HUES48 (cell line): ENCODE measurements around the gene ZNF556.
"Not testable (repeated sequence)": the region's sequence is repeated elsewhere in the genome, so short reads cannot be mapped to it uniquely, and the experiment has no call there.

Experiments used
- H3K27ac ChIP-seq: one replicate; pipeline ENCODE4 v1.7.0; 2013; ENCODE audit warnings: low read depth, low read length, inconsistent platforms
- H3K27me3 ChIP-seq: 2 replicates; pipeline ENCODE4 v1.6.1; 2013; ENCODE audit warnings: mild to moderate bottlenecking, low read length; ENCODE audit not compliant: control insufficient read depth, insufficient read depth
- H3K36me3 ChIP-seq: 2 replicates; pipeline ENCODE4 v1.6.1; 2013; ENCODE audit warnings: low read length; ENCODE audit not compliant: control insufficient read depth, insufficient read depth
- H3K4me1 ChIP-seq: 2 replicates; pipeline ENCODE4 v1.6.1; 2013; ENCODE audit warnings: mild to moderate bottlenecking, low read length; ENCODE audit not compliant: control insufficient read depth, insufficient read depth
- H3K4me3 ChIP-seq: 2 replicates; pipeline ENCODE4 v1.5.1; 2013; ENCODE audit warnings: mild to moderate bottlenecking, low read depth, low read length
- H3K9ac ChIP-seq: 2 replicates; pipeline ENCODE4 v1.6.1; 2013; ENCODE audit warnings: mild to moderate bottlenecking, low read depth, low read length, moderate library complexity
- H3K9me3 ChIP-seq: 2 replicates; pipeline ENCODE4 v1.6.1; 2013; ENCODE audit warnings: low read length; ENCODE audit not compliant: control insufficient read depth, insufficient read depth

Gene ZNF556

GRCh38 chr19:2885736-2886135 lies 18.6 kb downstream of the ZNF556 start:
- Histone ChIP-seq H3K27ac (no peak overlapping the region), H3K4me3 (no peak overlapping the region), H3K9ac (no peak overlapping the region), H3K27me3 (no peaks in the 10 kb centered on the region), H3K36me3 (no peaks in the 10 kb centered on the region), H3K4me1 (0 out of 2 replicates have a peak, but pooled peaks cover 3% of the 10 kb centered on the region), H3K9me3 (peaks cover 11% of the 10 kb centered on the region; the same call in 1 of the 2 replicates)

- Histone ChIP-seq H3K36me3 (no peaks in the 10 kb centered on the region), H3K9me3 (peaks cover 6% of the 10 kb centered on the region; the same call in 1 of the 2 replicates), H3K4me3 (no peak overlapping the region), H3K27ac (peak overlapping the region; percentile 44), H3K4me1 (0 out of 2 replicates have a peak, but pooled peaks cover 3% of the 10 kb centered on the region), H3K9ac (no peak overlapping the region), H3K27me3 (no peaks in the 10 kb centered on the region)
Observed at GRCh38 chr19:2887391-2887914, 20.3 kb downstream of the ZNF556 start.

DNA sequence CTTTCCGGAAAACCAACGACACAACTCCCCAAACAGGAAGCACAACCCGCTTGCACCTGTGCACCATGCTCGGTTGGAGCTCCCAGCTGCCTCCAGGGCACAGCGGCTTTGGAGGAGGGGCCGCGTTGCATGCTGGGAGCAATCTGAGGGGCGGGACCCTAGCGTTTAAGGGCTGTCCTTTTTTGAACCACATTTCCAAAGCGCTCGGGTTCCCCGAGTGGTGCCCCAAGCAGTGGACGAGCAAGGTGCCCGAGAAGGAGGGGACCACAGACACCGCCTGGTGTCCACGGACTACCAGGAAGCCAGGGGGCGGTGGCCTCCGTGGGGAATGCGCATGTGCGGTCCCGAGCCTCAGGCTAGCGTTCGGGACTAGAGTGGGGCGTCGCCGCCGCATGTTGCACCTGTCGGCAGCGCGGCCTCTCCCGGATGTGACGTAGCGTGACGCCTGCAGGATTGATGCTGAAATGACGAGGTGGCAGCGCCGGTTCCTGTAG lies 21.6 kb downstream of the ZNF556 start:
- Histone ChIP-seq H3K9me3 (peaks cover 6% of the 10 kb centered on the region; the same call in 1 of the 2 replicates), H3K27me3 (no peaks in the 10 kb centered on the region), H3K36me3 (no peaks in the 10 kb centered on the region), H3K9ac (no peak overlapping the region), H3K4me3 (no peak overlapping the region), H3K27ac (no peak overlapping the region), H3K4me1 (0 out of 2 replicates have a peak, but pooled peaks cover 3% of the 10 kb centered on the region)

DNA sequence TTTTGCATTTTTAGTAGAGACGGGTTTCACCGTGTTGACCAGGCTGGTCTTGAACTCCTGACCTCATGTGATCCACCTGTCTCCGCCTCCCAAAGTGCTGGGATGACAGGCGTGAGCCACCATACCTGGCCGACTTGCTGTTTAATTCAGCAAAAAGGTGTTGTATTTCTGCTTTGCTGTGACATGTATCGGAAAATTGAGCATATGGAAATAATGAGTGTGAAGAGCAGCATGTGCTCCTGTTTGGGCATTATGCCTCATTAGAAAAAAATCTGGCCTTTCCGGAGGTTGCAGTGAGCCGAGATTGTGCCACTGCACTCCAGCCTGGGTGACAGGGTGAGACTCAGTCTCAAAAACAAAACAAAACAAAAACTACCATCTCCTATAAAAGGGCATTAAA lies 23.4 kb downstream of the ZNF556 start:
- not testable (repeated sequence) for H3K36me3 ChIP-seq, H3K4me1 ChIP-seq, H3K4me3 ChIP-seq, H3K27ac ChIP-seq, H3K9ac ChIP-seq, H3K27me3 ChIP-seq, H3K9me3 ChIP-seq

DNA sequence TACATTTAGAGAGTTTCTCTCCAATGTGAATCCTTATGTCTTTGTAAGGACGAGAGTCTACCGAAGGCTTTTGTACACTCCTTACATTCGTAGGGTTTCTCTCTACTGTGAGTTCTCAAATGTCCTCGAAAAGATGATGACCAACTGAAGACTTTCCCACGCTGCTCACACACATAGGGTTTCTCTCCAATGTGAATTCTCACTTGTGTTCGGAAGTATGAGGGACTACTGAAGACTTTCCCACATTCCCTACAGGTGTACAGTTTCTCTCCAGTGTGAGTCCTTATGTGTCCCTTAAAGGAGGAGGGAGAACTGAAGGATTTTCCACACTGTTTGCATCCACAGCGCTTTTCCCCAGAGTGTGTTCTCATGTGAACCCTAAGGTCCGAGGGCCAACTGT lies 29.6 kb downstream of the ZNF556 start:
- H3K36me3 ChIP-seq = no peaks in the 10 kb centered on the region
- no peaks in the 10 kb centered on the region for H3K27me3 ChIP-seq
- no peaks in the 10 kb centered on the region for H3K4me1 ChIP-seq
- peaks cover 10% of the 10 kb centered on the region for H3K9me3 ChIP-seq
- no peak overlapping the region for H3K9ac ChIP-seq
- H3K27ac ChIP-seq = no peak overlapping the region
- H3K4me3 ChIP-seq = no peak overlapping the region

- peak within 1 kb of the TSS; percentile 88 for H3K9ac ChIP-seq
- H3K36me3 ChIP-seq = no peaks in the 10 kb centered on the region
- H3K9me3 ChIP-seq = peaks cover 6% of the 10 kb centered on the region; the same call in 1 of the 2 replicates
- H3K4me1 ChIP-seq = no peaks in the 10 kb centered on the region
- peak within 1 kb of the TSS; percentile 42 for H3K27ac ChIP-seq
- peak within 1 kb of the TSS; percentile 83 for H3K4me3 ChIP-seq
- H3K27me3 ChIP-seq = no peaks in the 10 kb centered on the region
Observed at GRCh38 chr19:2900296-2901252, 33.4 kb downstream of the ZNF556 start, which contains the start of gene ZNF57. ZNF57 (plus strand) TSS chr19:2900928; CDS start chr19:2901046, 118 bp downstream.

DNA sequence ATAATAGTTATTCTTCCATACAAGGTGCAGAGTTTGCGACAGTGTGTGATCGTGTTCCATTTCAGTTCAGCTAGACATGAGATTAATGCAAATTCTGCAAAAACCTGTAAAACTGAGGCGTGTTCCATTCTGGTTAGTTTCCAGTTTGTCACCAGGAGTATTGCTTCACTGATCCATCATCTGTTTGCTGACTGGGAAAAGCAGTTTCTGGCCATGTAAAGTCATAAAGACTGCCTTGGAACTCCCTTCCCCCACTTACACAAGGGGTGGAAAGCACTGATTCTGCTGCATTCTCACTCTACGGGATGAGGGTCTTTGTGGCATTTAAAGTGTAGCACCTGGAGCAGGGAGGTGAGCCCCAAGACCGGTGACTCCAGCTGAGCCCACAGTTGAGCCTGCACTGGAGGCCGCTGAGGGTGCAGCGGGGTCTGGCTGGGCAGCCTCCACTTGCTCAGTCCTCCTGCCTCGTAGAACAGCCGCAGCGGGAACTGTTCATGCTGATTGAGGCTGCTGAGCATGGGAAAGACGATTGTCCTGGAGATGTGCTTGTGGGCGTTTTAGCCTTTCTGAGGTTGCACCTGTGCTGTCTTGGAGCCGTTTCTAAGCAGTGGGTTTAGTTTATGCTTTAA lies 35.6 kb downstream of the ZNF556 start:
- no peaks in the 10 kb centered on the region for H3K36me3 ChIP-seq
- H3K27me3 ChIP-seq = no peaks in the 10 kb centered on the region
- no peaks in the 10 kb centered on the region for H3K9me3 ChIP-seq
- no peak overlapping the region for H3K9ac ChIP-seq
- no peaks in the 10 kb centered on the region for H3K4me1 ChIP-seq
- no peak overlapping the region for H3K27ac ChIP-seq
- H3K4me3 ChIP-seq = no peak overlapping the region; the same call in 1 of the 2 replicates

DNA sequence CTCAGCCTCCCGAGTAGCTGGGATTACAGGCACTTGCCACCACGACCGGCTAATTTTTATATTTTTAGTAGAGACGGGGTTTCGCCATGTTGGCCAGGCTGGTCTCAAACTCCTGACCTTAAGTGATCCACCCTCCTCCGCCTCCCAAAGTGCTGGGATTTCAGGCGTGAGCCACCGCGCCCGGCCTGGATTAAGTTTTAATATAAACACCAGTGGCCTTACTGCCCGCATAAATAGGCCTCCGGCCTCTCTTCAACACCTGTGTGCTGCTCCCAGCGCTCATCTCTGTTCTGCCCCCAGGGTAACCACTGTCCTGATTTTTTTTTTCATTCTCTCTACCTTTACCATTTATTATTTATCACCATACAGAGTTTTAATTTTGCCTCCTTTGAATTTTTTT lies 36.2 kb downstream of the ZNF556 start:
- H3K27me3 ChIP-seq = not testable (repeated sequence)

GRCh38 chr19:2905918-2906519 lies 38.9 kb downstream of the ZNF556 start:
- Histone ChIP-seq H3K9ac (no peak overlapping the region), H3K36me3 (no peaks in the 10 kb centered on the region), H3K27me3 (no peaks in the 10 kb centered on the region), H3K4me3 (no peak overlapping the region), H3K4me1 (no peaks in the 10 kb centered on the region), H3K27ac (no peak overlapping the region), H3K9me3 (no peaks in the 10 kb centered on the region)

More for the DNA sequence above, 36.2 kb downstream of the ZNF556 start:
- H3K9ac ChIP-seq, H3K4me1 ChIP-seq, H3K36me3 ChIP-seq, H3K27ac ChIP-seq, H3K4me3 ChIP-seq, H3K9me3 ChIP-seq: not testable (repeated sequence)

- H3K4me1 ChIP-seq = no peaks in the 10 kb centered on the region
- no peak overlapping the region for H3K9ac ChIP-seq
- no peak overlapping the region for H3K27ac ChIP-seq
- H3K27me3 ChIP-seq = no peaks in the 10 kb centered on the region
- H3K36me3 ChIP-seq = no peaks in the 10 kb centered on the region
- no peaks in the 10 kb centered on the region for H3K9me3 ChIP-seq
- no peak overlapping the region for H3K4me3 ChIP-seq
Observed at GRCh38 chr19:2906631-2907195, 39.6 kb downstream of the ZNF556 start.
